CD4-positive, alpha-beta T cell (primary cell): ENCODE results near the gene RUNX2. TPM values are rescaled to one million over a fixed set of nuclear protein-coding genes. Genes with fewer than 3 reads are reported as not detected.
"Not testable (repeated sequence)": the region's sequence is repeated elsewhere in the genome, so short reads cannot be mapped to it uniquely, and the experiment has no call there.

ENCODE experiments used
- ATAC-seq: fragments of 200-7000 bp; cut with Tn5 transposase; one replicate; pipeline ENCODE4 v1.10.0; 2022; ENCODE audit warnings: mild to moderate bottlenecking; ENCODE audit not compliant: poor library complexity
- CTCF ChIA-PET: fragments of 350-600 bp; sonication (Branson Sonifier 250); formaldehyde crosslinking; loops from one replicate; lab custom pipeline; 2021; ENCODE audit warnings: antibody characterized with exemption, inconsistent platforms; lab: Charles Lee
- POLR2A ChIA-PET: fragments of 350-600 bp; sonication (Branson Sonifier 250); formaldehyde crosslinking; loops from one replicate; lab custom pipeline; 2021; ENCODE audit warnings: antibody characterized with exemption, inconsistent platforms; lab: Charles Lee
- DNase-seq, 14 experiments: peaks; one replicate each; pipeline ENCODE4 v3.0.0-alpha.2; 2013 to 2020; ENCODE audit warnings: mixed read lengths in 2 of 14
- H3K27ac ChIP-seq, 2 donors: one replicate each; pipeline versions ENCODE4 v1.5.1 to v1.7.0; 2013; ENCODE audit warnings: low read length in 2 of 2, low read depth in 1 of 2, mild to moderate bottlenecking in 1 of 2
- H3K27me3 ChIP-seq, 2 experiments: 1 replicate in 1 of 2; 2 replicates in 1 of 2; pipeline versions ENCODE4 v1.6.1 to v1.7.0; 2013; ENCODE audit warnings: low read length in 2 of 2, control low read depth in 1 of 2, mild to moderate bottlenecking in 1 of 2, moderate library complexity in 1 of 2; ENCODE audit not compliant: insufficient read depth in 2 of 2, control insufficient read depth in 1 of 2
- H3K36me3 ChIP-seq: one replicate; pipeline ENCODE4 v1.6.1; 2013; ENCODE audit warnings: low read length, control low read depth; ENCODE audit not compliant: insufficient read depth
- H3K4me1 ChIP-seq: one replicate; pipeline ENCODE4 v1.6.1; 2013; ENCODE audit warnings: low read length, control low read depth; ENCODE audit not compliant: insufficient read depth
- H3K4me3 ChIP-seq: one replicate; pipeline ENCODE4 v1.5.1; 2013; ENCODE audit warnings: mild to moderate bottlenecking, low read length, moderate library complexity
- H3K9me3 ChIP-seq, 2 experiments: 1 replicate in 1 of 2; 2 replicates in 1 of 2; pipeline versions ENCODE4 v1.6.1 to v1.7.0; 2013; ENCODE audit warnings: low read length in 2 of 2, mild to moderate bottlenecking in 2 of 2, control low read depth in 1 of 2, moderate library complexity in 1 of 2; ENCODE audit not compliant: control insufficient read depth in 1 of 2, insufficient read depth in 1 of 2
- H3K27ac Mint-ChIP-seq: one replicate; pipeline ENCODE4 v1.8.0; 2020; ENCODE audit warnings: mixed read lengths
- H3K27me3 Mint-ChIP-seq: one replicate; pipeline ENCODE4 v1.8.0; 2021; ENCODE audit warnings: mixed read lengths
- H3K36me3 Mint-ChIP-seq: one replicate; pipeline ENCODE4 v1.8.0; 2021; ENCODE audit warnings: low read depth, mixed read lengths
- H3K4me1 Mint-ChIP-seq: one replicate; pipeline ENCODE4 v1.8.0; 2021; ENCODE audit warnings: low read depth, mixed read lengths
- H3K4me3 Mint-ChIP-seq: one replicate; pipeline ENCODE4 v1.8.0; 2020; ENCODE audit warnings: mild to moderate bottlenecking, mixed read lengths
- H3K9me3 Mint-ChIP-seq: one replicate; pipeline ENCODE4 v1.8.0; 2020; ENCODE audit warnings: mixed read lengths
- intact Hi-C, 2 experiments: fragments of 100-400 bp; cut with DNase I in 1 of 2; cut with micrococcal nuclease in 1 of 2; formaldehyde crosslinking; loops; one replicate each; pipeline versions ENCODE4 v1.15.1 to v1.9.0; 2023 to 2025; cut with DNase I, micrococcal nuclease
- total RNA-seq, 174 experiments: library from RNA in 2 of 174; stranded (reverse) in 2 of 174; gene quantifications; one replicate each; pipeline ENCODE4 v1.2.3 and lab custom pipeline; 2021 to 2026
- TF ChIP-seq, protein P1 (sequence below): fragments of 200-600 bp; IDR thresholded peaks from one replicate; pipeline ENCODE4 v1.8.0; 2022; ENCODE audit warnings: antibody characterized with exemption, mild to moderate bottlenecking

The RUNX2 gene
- total RNA-seq, 2 experiments from 2014 or later, result 17.5 to 18.0 TPM

DNA sequence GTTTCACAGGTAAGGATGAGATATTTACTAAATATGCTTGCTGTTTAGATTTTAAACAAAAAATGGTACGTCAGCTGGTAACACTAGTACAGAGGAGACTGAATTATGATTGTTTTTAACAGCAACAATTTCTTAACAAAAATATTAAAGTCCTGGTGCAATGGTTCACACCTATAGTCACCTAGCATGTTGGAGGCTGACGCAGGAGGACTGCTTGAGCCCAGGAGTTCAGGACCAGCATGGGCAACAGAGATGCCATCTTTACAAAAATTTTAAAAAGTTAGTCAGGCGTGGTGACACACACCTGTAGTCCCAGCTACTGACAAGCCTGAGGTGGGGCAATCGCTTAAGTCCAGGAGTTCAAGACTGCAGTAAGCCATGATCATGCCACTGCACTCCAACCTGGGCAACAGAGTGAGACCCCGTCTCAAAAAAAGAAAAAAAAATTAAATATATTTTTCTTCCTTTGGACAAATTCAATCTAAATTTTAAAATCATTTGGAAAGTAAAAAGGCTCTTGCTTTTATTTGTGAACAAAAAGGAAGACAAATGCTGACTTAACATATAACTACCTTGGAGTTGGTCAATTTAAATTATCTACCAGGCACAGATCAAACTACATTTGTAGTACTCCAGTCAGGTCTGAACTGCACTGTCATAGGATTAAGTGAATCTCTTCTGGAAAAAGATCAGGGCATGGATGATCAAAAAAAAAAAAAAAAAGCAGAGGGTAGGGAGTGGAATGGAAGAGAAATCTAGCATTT lies 38.2 kb upstream of the RUNX2 start:
- no peaks in the 10 kb centered on the region for H3K36me3 Mint-ChIP-seq
- no peaks in the 10 kb centered on the region for H3K27me3 Mint-ChIP-seq
- no peaks in the 10 kb centered on the region for H3K9me3 Mint-ChIP-seq
- Histone ChIP-seq H3K36me3 (no peaks in the 10 kb centered on the region), H3K9me3 (no peaks in the 10 kb centered on the region), H3K27ac (no peak overlapping the region), H3K4me1 (no peaks in the 10 kb centered on the region), H3K4me3 (no peak overlapping the region), H3K27me3 (no peaks in the 10 kb centered on the region)
- ATAC-seq (no peak), DNase-seq (no peak)
- no peak overlapping the region for H3K27ac Mint-ChIP-seq
- no peak overlapping the region for H3K4me3 Mint-ChIP-seq
- CTCF ChIA-PET, result no interaction called here
- H3K4me1 Mint-ChIP-seq, result peaks cover 39% of the 10 kb centered on the region
- intact Hi-C loops, result no loop called here
- TF ChIP-seq, protein P1, sequence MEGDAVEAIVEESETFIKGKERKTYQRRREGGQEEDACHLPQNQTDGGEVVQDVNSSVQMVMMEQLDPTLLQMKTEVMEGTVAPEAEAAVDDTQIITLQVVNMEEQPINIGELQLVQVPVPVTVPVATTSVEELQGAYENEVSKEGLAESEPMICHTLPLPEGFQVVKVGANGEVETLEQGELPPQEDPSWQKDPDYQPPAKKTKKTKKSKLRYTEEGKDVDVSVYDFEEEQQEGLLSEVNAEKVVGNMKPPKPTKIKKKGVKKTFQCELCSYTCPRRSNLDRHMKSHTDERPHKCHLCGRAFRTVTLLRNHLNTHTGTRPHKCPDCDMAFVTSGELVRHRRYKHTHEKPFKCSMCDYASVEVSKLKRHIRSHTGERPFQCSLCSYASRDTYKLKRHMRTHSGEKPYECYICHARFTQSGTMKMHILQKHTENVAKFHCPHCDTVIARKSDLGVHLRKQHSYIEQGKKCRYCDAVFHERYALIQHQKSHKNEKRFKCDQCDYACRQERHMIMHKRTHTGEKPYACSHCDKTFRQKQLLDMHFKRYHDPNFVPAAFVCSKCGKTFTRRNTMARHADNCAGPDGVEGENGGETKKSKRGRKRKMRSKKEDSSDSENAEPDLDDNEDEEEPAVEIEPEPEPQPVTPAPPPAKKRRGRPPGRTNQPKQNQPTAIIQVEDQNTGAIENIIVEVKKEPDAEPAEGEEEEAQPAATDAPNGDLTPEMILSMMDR, result no peak
- POLR2A ChIA-PET, result no interaction called here

DNA sequence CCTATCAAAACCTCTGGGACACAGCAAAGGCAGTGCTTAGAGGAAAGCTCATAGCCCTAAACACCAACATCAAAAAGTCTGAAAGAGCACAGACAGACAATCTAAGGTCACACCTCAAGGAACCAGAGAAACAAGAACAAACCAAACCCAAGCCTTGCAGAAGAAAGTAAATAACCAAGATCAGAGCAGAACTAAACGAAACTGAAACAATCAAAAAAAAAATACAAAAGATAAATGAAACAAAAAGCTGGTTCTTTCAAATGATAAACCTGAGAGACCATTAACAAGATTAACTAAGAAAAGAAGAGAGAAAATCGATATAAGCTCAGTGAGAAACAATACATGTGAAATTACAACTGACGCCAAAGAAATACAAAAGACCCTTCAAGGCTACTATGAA lies 34.8 kb upstream of the RUNX2 start:
- DNase-seq, result peak in 2 of 14 experiments; percentile 20 to 65
- no peaks in the 10 kb centered on the region for H3K9me3 ChIP-seq
- intact Hi-C loops, result no loop called here
- Mint-ChIP-seq H3K4me1 (peaks cover 53% of the 10 kb centered on the region), H3K27ac (peak overlapping the region; percentile 9), H3K27me3 (no peaks in the 10 kb centered on the region), H3K36me3 (no peaks in the 10 kb centered on the region), H3K9me3 (no peaks in the 10 kb centered on the region), H3K4me3 (peak overlapping the region; percentile 1)
- H3K27ac ChIP-seq, result no peak overlapping the region
- ATAC-seq, result no peak
- POLR2A ChIA-PET, result interaction anchor here (0.6 to 1.0 kb wide), 2 partner anchors 85 to 128 kb away, joined by 3 read pairs; no protein-coding TSS in a partner anchor
- no peaks in the 10 kb centered on the region for H3K4me1 ChIP-seq
- CTCF ChIA-PET, result interaction anchor here (0.6 kb wide), 1 partner anchor 108 kb away, joined by 3 read pairs; no protein-coding TSS in a partner anchor
- TF ChIP-seq, protein P1, result no peak
- no peaks in the 10 kb centered on the region for H3K27me3 ChIP-seq
- no peaks in the 10 kb centered on the region for H3K36me3 ChIP-seq
- no peak overlapping the region for H3K4me3 ChIP-seq

DNA sequence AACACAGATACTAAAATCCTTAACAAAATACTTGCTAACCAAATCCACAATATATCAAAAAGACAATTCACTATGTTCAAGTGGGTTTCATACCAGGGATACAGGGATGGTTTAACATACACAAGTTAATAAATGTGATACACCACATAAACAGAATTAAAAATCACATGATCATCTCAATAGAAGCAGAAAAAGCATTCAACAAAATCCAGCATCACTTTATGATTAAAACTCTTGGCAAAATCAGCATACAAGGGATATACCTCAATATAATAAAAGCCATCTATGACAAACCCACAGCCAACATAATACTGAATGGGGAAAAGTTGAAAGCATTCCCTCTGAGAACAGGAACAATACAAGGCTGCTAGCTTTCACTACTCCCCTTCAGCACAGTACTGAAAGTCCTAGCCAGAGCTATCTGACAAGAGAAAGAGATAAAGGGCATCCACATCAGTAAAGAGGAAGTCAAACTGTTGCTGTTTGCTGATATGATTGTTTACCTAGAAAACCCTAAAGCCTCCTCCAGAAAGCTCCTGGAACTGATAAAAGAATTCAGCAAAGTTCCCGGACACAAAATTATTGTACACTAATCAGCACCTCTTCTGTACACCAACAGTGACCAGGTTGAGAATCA lies 33.9 kb upstream of the RUNX2 start:
- ATAC-seq, H3K9me3 ChIP-seq, H3K36me3 Mint-ChIP-seq, H3K27me3 ChIP-seq, intact Hi-C loops, H3K4me1 ChIP-seq, H3K27me3 Mint-ChIP-seq, H3K27ac ChIP-seq, H3K4me3 ChIP-seq, H3K36me3 ChIP-seq, H3K9me3 Mint-ChIP-seq: not testable (repeated sequence)
- ChIA-PET POLR2A (interaction anchor here (1.0 kb wide), 1 partner anchor 421 kb away, joined by 3 read pairs; no protein-coding TSS in a partner anchor), CTCF (interaction anchor here (0.6 kb wide), 1 partner anchor 109 kb away, joined by 3 read pairs; no protein-coding TSS in a partner anchor)
- Mint-ChIP-seq H3K4me3 (peak overlapping the region; percentile 12), H3K4me1 (peaks cover 53% of the 10 kb centered on the region), H3K27ac (peak overlapping the region; percentile 9)
- DNase-seq, result peak in 1 of 14 experiments; percentile 30
